ENCODE measurements around the gene RGCC. TPM values are rescaled to one million over a fixed set of nuclear protein-coding genes. Genes with fewer than 3 reads are reported as not detected.

Gene RGCC
- total RNA-seq, 1 experiment from 2014 or later: not detected

DNA sequence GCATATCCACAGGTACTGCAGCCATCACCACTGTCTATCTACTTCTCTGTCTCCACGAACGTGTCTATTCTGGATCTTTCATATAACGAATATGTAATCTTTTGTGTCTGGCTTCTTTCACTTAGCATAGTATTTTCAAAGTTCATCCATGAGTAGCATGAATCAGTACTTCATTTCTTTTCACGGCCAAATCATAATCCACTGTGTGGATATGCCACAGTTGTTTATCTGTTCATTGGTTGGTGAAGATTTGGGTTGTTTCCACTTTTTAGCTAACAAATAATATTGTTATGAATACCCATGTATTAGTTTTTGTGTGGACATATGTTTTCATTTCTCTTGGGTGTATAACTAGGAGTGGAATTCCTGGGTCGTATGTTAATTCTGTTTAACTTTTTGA lies 14.4 kb downstream of the RGCC start:
- no peak overlapping the region for H3K4me2 ChIP-seq (ENCODE audit: insufficient read depth, insufficient read length, low read length)
- H3K36me3 Mint-ChIP-seq (ENCODE audit: insufficient read depth in 1 of 3, low read depth in 3 of 3): no peaks in the 10 kb centered on the region
- no peaks in the 10 kb centered on the region for H3K27me3 ChIP-seq (ENCODE audit: insufficient read depth, low read length)
- no peak overlapping the region for H3K9ac ChIP-seq (ENCODE audit: extremely low read depth, insufficient read length, low read length)
- no peak overlapping the region for H3K27ac ChIP-seq (ENCODE audit: insufficient read length, low read depth, low read length)
- H2BK20ac ChIP-seq (ENCODE audit: low read depth, low read length, poor library complexity, severe bottlenecking): no peak overlapping the region
- no peak overlapping the region for H3K56ac ChIP-seq (ENCODE audit: insufficient read length, low read depth, low read length)
- peaks cover 0 to 7% of the 10 kb centered on the region in 2 experiments; a peak in 2 of 5 replicates for H3K9me3 Mint-ChIP-seq
- H3K4me1 Mint-ChIP-seq: peaks cover 3 to 9% of the 10 kb centered on the region in 2 experiments; a peak in 2 of 4 replicates
- H3K79me1 ChIP-seq (ENCODE audit: insufficient read depth, low read depth, low read length, poor library complexity, severe bottlenecking): no peaks in the 10 kb centered on the region
- no peaks in the 10 kb centered on the region for H4K20me1 ChIP-seq (ENCODE audit: control insufficient read depth, insufficient read depth, insufficient read length)
- H3K23me2 ChIP-seq (ENCODE audit: insufficient read length, low read depth, low read length, poor library complexity, severe bottlenecking): no peaks in the 10 kb centered on the region
- H2BK15ac ChIP-seq (ENCODE audit: low read depth, low read length): no peak overlapping the region
- H3K4me1 ChIP-seq (ENCODE audit: insufficient read depth, low read length): no peaks in the 10 kb centered on the region
- no peak overlapping the region for H2BK5ac ChIP-seq (ENCODE audit: insufficient read length, low read length)
- H3K9me3 ChIP-seq (ENCODE audit: control insufficient read depth, low read depth, low read length): no peaks in the 10 kb centered on the region
- no peaks in the 10 kb centered on the region for H3K79me2 ChIP-seq (ENCODE audit: insufficient read depth, low read length)
- H3K4me3 Mint-ChIP-seq: no peak overlapping the region
- DNase-seq: no peak
- no peak overlapping the region for H3K23ac ChIP-seq (ENCODE audit: insufficient read length, low read depth, low read length)
- H3K27me3 Mint-ChIP-seq (ENCODE audit: low read depth): peaks cover 7% of the 10 kb centered on the region
- H3K4ac ChIP-seq (ENCODE audit: low read depth, low read length): no peak overlapping the region
- no peak overlapping the region for H4K5ac ChIP-seq (ENCODE audit: insufficient read length, low read depth, low read length)
- TF ChIP-seq, protein P1, sequence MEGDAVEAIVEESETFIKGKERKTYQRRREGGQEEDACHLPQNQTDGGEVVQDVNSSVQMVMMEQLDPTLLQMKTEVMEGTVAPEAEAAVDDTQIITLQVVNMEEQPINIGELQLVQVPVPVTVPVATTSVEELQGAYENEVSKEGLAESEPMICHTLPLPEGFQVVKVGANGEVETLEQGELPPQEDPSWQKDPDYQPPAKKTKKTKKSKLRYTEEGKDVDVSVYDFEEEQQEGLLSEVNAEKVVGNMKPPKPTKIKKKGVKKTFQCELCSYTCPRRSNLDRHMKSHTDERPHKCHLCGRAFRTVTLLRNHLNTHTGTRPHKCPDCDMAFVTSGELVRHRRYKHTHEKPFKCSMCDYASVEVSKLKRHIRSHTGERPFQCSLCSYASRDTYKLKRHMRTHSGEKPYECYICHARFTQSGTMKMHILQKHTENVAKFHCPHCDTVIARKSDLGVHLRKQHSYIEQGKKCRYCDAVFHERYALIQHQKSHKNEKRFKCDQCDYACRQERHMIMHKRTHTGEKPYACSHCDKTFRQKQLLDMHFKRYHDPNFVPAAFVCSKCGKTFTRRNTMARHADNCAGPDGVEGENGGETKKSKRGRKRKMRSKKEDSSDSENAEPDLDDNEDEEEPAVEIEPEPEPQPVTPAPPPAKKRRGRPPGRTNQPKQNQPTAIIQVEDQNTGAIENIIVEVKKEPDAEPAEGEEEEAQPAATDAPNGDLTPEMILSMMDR (conservative IDR thresholded peaks at IDR 0.05): no peak
- H4K91ac ChIP-seq (ENCODE audit: insufficient read length, low read depth, low read length): no peak overlapping the region
- no peak overlapping the region for H2AFZ ChIP-seq (ENCODE audit: low read length)
- H3K27ac Mint-ChIP-seq: no peak overlapping the region
- WGBS (ENCODE audit: extremely low coverage, insufficient read length, low lambda C conversion rate): no CpG with 5 or more reads among the region's 5 CpGs
- H2BK120ac ChIP-seq (ENCODE audit: low read depth, low read length, poor library complexity, severe bottlenecking): no peak overlapping the region
- H3T11ph ChIP-seq (ENCODE audit: low read length): no peak overlapping the region
- H3K18ac ChIP-seq (ENCODE audit: insufficient read length, low read depth, low read length): no peak overlapping the region
- no peak overlapping the region for H4K8ac ChIP-seq (replicated peaks; ENCODE audit: insufficient read length, low read depth, low read length)
- H2AK5ac ChIP-seq (ENCODE audit: insufficient read length, low read length): no peak overlapping the region
- H3K14ac ChIP-seq (ENCODE audit: insufficient read depth, low read length): no peak overlapping the region
- no peak overlapping the region for H2BK12ac ChIP-seq (ENCODE audit: insufficient read length, low read depth, low read length)

Data from H9 (cell line).